ENCODE data around the gene SOD2. TPM values are rescaled to one million over a fixed set of nuclear protein-coding genes. Genes with fewer than 3 reads are reported as not detected.

Gene SOD2
- total RNA-seq, 2 experiments from 2014 or later, result 36.4 to 49.2 TPM

- H3K79me2 ChIP-seq (ENCODE audit: insufficient read depth, low read depth, low read length), result no peaks in the 10 kb centered on the region
- H3K4me1 ChIP-seq (ENCODE audit: insufficient read depth, low read length, poor library complexity, severe bottlenecking), result peaks cover 15% of the 10 kb centered on the region
- no peaks in the 10 kb centered on the region for H3K36me3 ChIP-seq (ENCODE audit: insufficient read depth, low read length)
- DNase-seq (ENCODE audit: low spot score), result no peak
- H3K4me3 ChIP-seq (ENCODE audit: low read depth, low read length, poor library complexity, severe bottlenecking), result no peak overlapping the region
- no peaks in the 10 kb centered on the region for H4K20me1 ChIP-seq (ENCODE audit: insufficient read depth, low read length)
- CTCF ChIA-PET (ENCODE audit: unreplicated experiment), result no interaction called here
- H2AFZ ChIP-seq (ENCODE audit: low read length), result no peak overlapping the region
- no peak for TF ChIP-seq EZH2phosphoT487 (IDR thresholded peaks at IDR 0.05; ENCODE audit: borderline replicate concordance, low read depth, low read length)
- TF ChIP-seq, protein P1, sequence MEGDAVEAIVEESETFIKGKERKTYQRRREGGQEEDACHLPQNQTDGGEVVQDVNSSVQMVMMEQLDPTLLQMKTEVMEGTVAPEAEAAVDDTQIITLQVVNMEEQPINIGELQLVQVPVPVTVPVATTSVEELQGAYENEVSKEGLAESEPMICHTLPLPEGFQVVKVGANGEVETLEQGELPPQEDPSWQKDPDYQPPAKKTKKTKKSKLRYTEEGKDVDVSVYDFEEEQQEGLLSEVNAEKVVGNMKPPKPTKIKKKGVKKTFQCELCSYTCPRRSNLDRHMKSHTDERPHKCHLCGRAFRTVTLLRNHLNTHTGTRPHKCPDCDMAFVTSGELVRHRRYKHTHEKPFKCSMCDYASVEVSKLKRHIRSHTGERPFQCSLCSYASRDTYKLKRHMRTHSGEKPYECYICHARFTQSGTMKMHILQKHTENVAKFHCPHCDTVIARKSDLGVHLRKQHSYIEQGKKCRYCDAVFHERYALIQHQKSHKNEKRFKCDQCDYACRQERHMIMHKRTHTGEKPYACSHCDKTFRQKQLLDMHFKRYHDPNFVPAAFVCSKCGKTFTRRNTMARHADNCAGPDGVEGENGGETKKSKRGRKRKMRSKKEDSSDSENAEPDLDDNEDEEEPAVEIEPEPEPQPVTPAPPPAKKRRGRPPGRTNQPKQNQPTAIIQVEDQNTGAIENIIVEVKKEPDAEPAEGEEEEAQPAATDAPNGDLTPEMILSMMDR (conservative IDR thresholded peaks at IDR 0.05; ENCODE audit: low read length), result no peak
- intact Hi-C loops (cut with micrococcal nuclease; ENCODE audit: unreplicated experiment), result no loop called here
- POLR2A ChIA-PET, result interaction anchor here (0.6 to 1.1 kb wide), 7 partner anchors 9 to 500 kb away, joined by 3 to 7 read pairs (median 4); no protein-coding TSS in a partner anchor
- no peaks in the 10 kb centered on the region for H3K9me3 ChIP-seq (ENCODE audit: low read length)
- no peak overlapping the region for H3K27ac ChIP-seq (ENCODE audit: low read depth, low read length, poor library complexity, severe bottlenecking)
- peak overlapping the region; percentile 50; the same call in 1 of the 2 replicates for H3K4me2 ChIP-seq (ENCODE audit: low read length)
- no TSS peak for BruUV-seq (replicated peaks)
- H3K9me2 ChIP-seq (ENCODE audit: insufficient read depth, low read length), result no peaks in the 10 kb centered on the region
Measured at GRCh38 chr6:159701413-159701999, 8.5 kb upstream of the SOD2 start.

DNA sequence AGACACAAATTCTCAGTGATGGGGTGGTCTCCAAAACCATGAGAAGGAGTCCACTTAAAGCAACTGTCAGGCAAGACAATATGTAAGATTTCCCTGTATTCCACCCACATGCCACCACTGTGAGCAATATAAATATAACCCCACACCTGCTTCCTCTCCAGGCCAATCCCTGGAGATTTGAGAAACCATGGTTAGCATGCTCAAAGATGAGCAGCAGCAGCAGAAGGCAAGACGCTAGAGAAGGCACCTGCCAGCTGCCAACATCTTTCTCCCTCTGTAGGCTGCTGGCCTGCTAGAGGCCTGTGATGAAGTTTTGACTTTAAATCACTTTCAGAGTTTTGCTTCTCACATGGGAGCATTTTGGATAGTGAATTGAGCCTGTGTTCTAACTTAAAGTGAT lies 7.9 kb upstream of the SOD2 start:
- no peaks in the 10 kb centered on the region for H3K79me2 ChIP-seq (ENCODE audit: insufficient read depth, low read depth, low read length)
- no peaks in the 10 kb centered on the region for H3K9me2 ChIP-seq (ENCODE audit: insufficient read depth, low read length)
- POLR2A ChIA-PET, result interaction anchor here (0.6 to 1.1 kb wide), 4 partner anchors 9 to 319 kb away, joined by 4 to 7 read pairs (median 6); no protein-coding TSS in a partner anchor
- BruUV-seq (replicated peaks), result no TSS peak
- no peak overlapping the region for H3K27ac ChIP-seq (ENCODE audit: low read depth, low read length, poor library complexity, severe bottlenecking)
- DNase-seq (ENCODE audit: low spot score), result peak; percentile 60
- no peak for TF ChIP-seq EZH2phosphoT487 (IDR thresholded peaks at IDR 0.05; ENCODE audit: borderline replicate concordance, low read depth, low read length)
- TF ChIP-seq, protein P1 (conservative IDR thresholded peaks at IDR 0.05; ENCODE audit: low read length), result no peak
- no peaks in the 10 kb centered on the region for H3K9me3 ChIP-seq (ENCODE audit: low read length)
- peak overlapping the region; percentile 50 for H3K4me2 ChIP-seq (ENCODE audit: low read length)
- H3K4me3 ChIP-seq (ENCODE audit: low read depth, low read length, poor library complexity, severe bottlenecking), result no peak overlapping the region
- no peak overlapping the region for H2AFZ ChIP-seq (ENCODE audit: low read length)
- peaks cover 15% of the 10 kb centered on the region for H3K4me1 ChIP-seq (ENCODE audit: insufficient read depth, low read length, poor library complexity, severe bottlenecking)
- no peaks in the 10 kb centered on the region for H4K20me1 ChIP-seq (ENCODE audit: insufficient read depth, low read length)
- no peaks in the 10 kb centered on the region for H3K36me3 ChIP-seq (ENCODE audit: insufficient read depth, low read length)
- intact Hi-C loops (cut with micrococcal nuclease; ENCODE audit: unreplicated experiment), result no loop called here
- CTCF ChIA-PET (ENCODE audit: unreplicated experiment), result no interaction called here

GRCh38 chr6:159695984-159696383 lies 2.9 kb upstream of the SOD2 start:
- H3K36me3 ChIP-seq (ENCODE audit: insufficient read depth, low read length), result no peaks in the 10 kb centered on the region
- H3K79me2 ChIP-seq (ENCODE audit: insufficient read depth, low read depth, low read length), result peaks cover 15% of the 10 kb centered on the region; the same call in 1 of the 2 replicates
- intact Hi-C loops (cut with micrococcal nuclease; ENCODE audit: unreplicated experiment), result loop anchor here (10.0 kb wide), 2 partner anchors 409 to 759 kb away; no protein-coding TSS in a partner anchor
- POLR2A ChIA-PET, result no interaction called here
- H3K4me3 ChIP-seq (ENCODE audit: low read depth, low read length, poor library complexity, severe bottlenecking), result no peak overlapping the region
- H4K20me1 ChIP-seq (ENCODE audit: insufficient read depth, low read length), result peaks cover 9% of the 10 kb centered on the region; the same call in 1 of the 2 replicates
- no peak for TF ChIP-seq EZH2phosphoT487 (IDR thresholded peaks at IDR 0.05; ENCODE audit: borderline replicate concordance, low read depth, low read length)
- TF ChIP-seq, protein P1 (conservative IDR thresholded peaks at IDR 0.05; ENCODE audit: low read length), result no peak
- no peak overlapping the region for H2AFZ ChIP-seq (ENCODE audit: low read length)
- no peak overlapping the region for H3K27ac ChIP-seq (ENCODE audit: low read depth, low read length, poor library complexity, severe bottlenecking)
- CTCF ChIA-PET (ENCODE audit: unreplicated experiment), result no interaction called here
- no TSS peak for BruUV-seq (replicated peaks)
- H3K4me1 ChIP-seq (ENCODE audit: insufficient read depth, low read length, poor library complexity, severe bottlenecking), result peaks cover 21% of the 10 kb centered on the region
- DNase-seq (ENCODE audit: low spot score), result no peak
- no peaks in the 10 kb centered on the region for H3K9me3 ChIP-seq (ENCODE audit: low read length)
- no peaks in the 10 kb centered on the region for H3K9me2 ChIP-seq (ENCODE audit: insufficient read depth, low read length)
- no peak overlapping the region for H3K4me2 ChIP-seq (ENCODE audit: low read length)

All from OCI-LY7 (cell line).